ENCODE measurements around the gene SLC6A6. TPM values are rescaled to one million over a fixed set of nuclear protein-coding genes. Genes with fewer than 3 reads are reported as not detected.

SLC6A6 gene
- polyA plus RNA-seq, 1 donor (not counting 4 experiments of a cell fraction or from before 2014, with no cell fraction given): 8.3 TPM

DNA sequence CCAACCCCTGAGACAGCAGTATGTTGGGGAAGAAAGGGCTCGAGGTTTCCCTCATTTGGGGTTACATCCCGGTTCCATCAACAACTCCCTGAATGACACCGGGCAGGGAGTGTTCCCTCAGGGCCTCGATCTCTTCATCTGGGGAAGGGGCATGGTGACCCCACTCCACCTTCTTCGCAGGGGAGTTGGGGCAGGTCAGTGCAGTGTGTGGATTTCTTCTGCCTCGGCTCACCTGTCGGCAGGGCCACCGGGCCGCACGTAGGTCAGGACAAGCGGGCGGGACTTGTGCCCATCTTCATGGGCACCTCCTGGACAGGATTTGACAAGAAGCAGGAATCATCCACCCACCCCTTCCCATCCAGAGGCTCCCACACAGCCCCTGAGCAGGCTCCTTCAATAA lies 120.4 kb downstream of the SLC6A6 start:
- DNase-seq (ENCODE audit: low read depth, low spot score) (no peak), FAIRE-seq (no peak)
- no peak for TF ChIP-seq CTCF (optimal IDR thresholded peaks at IDR 0.05 in 1 of 3, IDR thresholded peaks at IDR 0.05 in 1 of 3, conservative IDR thresholded peaks at IDR 0.05 in 1 of 3; ENCODE audit: extremely low read depth in 1 of 3, insufficient read depth in 2 of 3, low read length in 3 of 3)
- TF ChIP-seq EZH2 (IDR thresholded peaks at IDR 0.05; ENCODE audit: low read length): no peak
- Histone ChIP-seq H3K4me2 (ENCODE audit: control insufficient read depth, extremely low read depth, insufficient read depth, low read depth, low read length) (no peak overlapping the region), H3K9me3 (ENCODE audit: control insufficient read depth, low read depth, low read length) (no peaks in the 10 kb centered on the region), H3K27me3 (ENCODE audit: control insufficient read depth, extremely low read depth, insufficient read depth, low read length) (peaks cover 4% of the 10 kb centered on the region), H2AFZ (ENCODE audit: control insufficient read depth, low read length) (no peak overlapping the region), H3K4me1 (ENCODE audit: control insufficient read depth, extremely low read depth, insufficient read depth, low read length) (peaks cover 10% of the 10 kb centered on the region), H3K9ac (ENCODE audit: control insufficient read depth, extremely low read depth, insufficient read depth, low read length) (no peak overlapping the region), H3K4me3 (ENCODE audit: control insufficient read depth in 2 of 3, extremely low read depth in 1 of 3, insufficient read depth in 2 of 3, low read depth in 1 of 3, low read length in 3 of 3) (no peak overlapping the region), H3K27ac (ENCODE audit: control insufficient read depth, insufficient read depth, low read length) (no peak overlapping the region), H3K79me2 (ENCODE audit: control insufficient read depth, insufficient read depth, low read length) (no peaks in the 10 kb centered on the region), H3K36me3 (ENCODE audit: control insufficient read depth in 2 of 2, extremely low read depth in 1 of 2, insufficient read depth in 2 of 2, low read length in 2 of 2) (no peaks in the 10 kb centered on the region), H4K20me1 (ENCODE audit: control insufficient read depth, extremely low read depth, insufficient read depth, low read length) (peaks cover 4% of the 10 kb centered on the region), H3K9me1 (ENCODE audit: control insufficient read depth, extremely low read depth, insufficient read depth, low read length) (no peaks in the 10 kb centered on the region)
- dilution Hi-C loops (cut with MboI; ENCODE audit: extremely low pct_ligation_motif_present, low sequenced_read_pairs): no loop called here

DNA sequence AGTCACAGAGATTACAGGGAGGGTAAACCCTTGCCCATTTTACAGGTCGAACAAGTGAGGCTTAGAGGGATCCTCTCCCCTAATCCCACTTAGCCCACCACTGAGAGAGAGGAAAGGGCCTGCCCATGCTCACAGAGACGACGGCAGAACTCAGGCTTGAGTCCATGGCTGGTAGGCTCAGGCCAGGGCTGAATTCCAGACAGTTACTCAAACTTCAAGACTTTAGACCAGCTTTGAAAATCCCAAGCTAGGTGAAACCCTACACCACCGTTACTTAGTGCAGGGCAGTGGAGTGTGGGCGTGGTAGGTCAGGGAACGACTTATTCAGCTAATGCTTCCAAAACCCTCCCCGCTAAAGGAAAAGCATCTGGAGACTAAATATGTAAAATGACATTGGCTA lies 121.4 kb downstream of the SLC6A6 start:
- no peaks in the 10 kb centered on the region for H3K9me3 ChIP-seq (ENCODE audit: control insufficient read depth, low read depth, low read length)
- H3K4me2 ChIP-seq (ENCODE audit: control insufficient read depth, extremely low read depth, insufficient read depth, low read depth, low read length): no peak overlapping the region
- peaks cover 10% of the 10 kb centered on the region for H3K4me1 ChIP-seq (ENCODE audit: control insufficient read depth, extremely low read depth, insufficient read depth, low read length)
- FAIRE-seq (no peak), DNase-seq (ENCODE audit: low read depth, low spot score) (no peak)
- no peak overlapping the region for H3K9ac ChIP-seq (ENCODE audit: control insufficient read depth, extremely low read depth, insufficient read depth, low read length)
- peaks cover 4% of the 10 kb centered on the region for H4K20me1 ChIP-seq (ENCODE audit: control insufficient read depth, extremely low read depth, insufficient read depth, low read length)
- no peak overlapping the region for H3K4me3 ChIP-seq (ENCODE audit: control insufficient read depth in 2 of 3, extremely low read depth in 1 of 3, insufficient read depth in 2 of 3, low read depth in 1 of 3, low read length in 3 of 3)
- no peak overlapping the region for H3K27ac ChIP-seq (ENCODE audit: control insufficient read depth, insufficient read depth, low read length)
- dilution Hi-C loops (cut with MboI; ENCODE audit: extremely low pct_ligation_motif_present, low sequenced_read_pairs): no loop called here
- TF ChIP-seq EZH2 (IDR thresholded peaks at IDR 0.05; ENCODE audit: low read length) (no peak), CTCF (optimal IDR thresholded peaks at IDR 0.05 in 1 of 3, IDR thresholded peaks at IDR 0.05 in 1 of 3, conservative IDR thresholded peaks at IDR 0.05 in 1 of 3; ENCODE audit: extremely low read depth in 1 of 3, insufficient read depth in 2 of 3, low read length in 3 of 3) (no peak)
- H3K9me1 ChIP-seq (ENCODE audit: control insufficient read depth, extremely low read depth, insufficient read depth, low read length): no peaks in the 10 kb centered on the region
- H3K79me2 ChIP-seq (ENCODE audit: control insufficient read depth, insufficient read depth, low read length): no peaks in the 10 kb centered on the region
- no peaks in the 10 kb centered on the region for H3K36me3 ChIP-seq (ENCODE audit: control insufficient read depth in 2 of 2, extremely low read depth in 1 of 2, insufficient read depth in 2 of 2, low read length in 2 of 2)
- peaks cover 4% of the 10 kb centered on the region for H3K27me3 ChIP-seq (ENCODE audit: control insufficient read depth, extremely low read depth, insufficient read depth, low read length)
- H2AFZ ChIP-seq (ENCODE audit: control insufficient read depth, low read length): no peak overlapping the region
